Ovary (tissue), 3 donors: ENCODE data around the gene EN2.

Experiments
- CTCF ChIP-seq, 3 donors: fragments of 450-650 bp in 2 of 3; fragments of 200-600 bp in 1 of 3; IDR thresholded peaks; one replicate each; pipeline versions ENCODE4 v1.5.1 to v1.8.0; 2016 to 2022; ENCODE audit warnings: antibody characterized with exemption in 3 of 3, mild to moderate bottlenecking in 1 of 3
- EP300 ChIP-seq: sonication (generic); formaldehyde crosslinking; IDR thresholded peaks from one replicate; pipeline ENCODE4 v1.6.1; 2017; ENCODE audit warnings: antibody characterized with exemption
- POLR2A ChIP-seq: fragments of 450-650 bp; IDR thresholded peaks from one replicate; pipeline ENCODE4 v1.6.1; 2017; ENCODE audit warnings: antibody characterized with exemption, mild to moderate bottlenecking, moderate library complexity
- donor health status: DM: no; HTN: no; CAD: no.

- no peak for TF ChIP-seq POLR2A
- TF ChIP-seq CTCF (IDR thresholded peaks at IDR 0.05): no peak
- no peak for TF ChIP-seq EP300
These were observed 26.2 kb upstream of the EN2 start for GRCh38 chr7:155431711-155432110.
